Tongue (tissue), 2 donors: ENCODE data around the gene SMARCAL1. TPM values are rescaled to one million over a fixed set of nuclear protein-coding genes. Genes with fewer than 3 reads are reported as not detected.

Experiments
- DNase-seq: peaks from one replicate; pipeline ENCODE4 v3.0.0-alpha.2; 2015
- total RNA-seq: library from RNA; depleted of rRNA; stranded (reverse); fragments of >200 nt; gene quantifications from one replicate; pipeline ENCODE4 v1.2.3, GENCODE V29; 2014

SMARCAL1 gene
- total RNA-seq, 1 donor from 2014 or later = 16.3 TPM

- DNase-seq = no peak
Measured at GRCh38 chr2:216392945-216393840, 19.1 kb upstream of the SMARCAL1 start.

- no peak for DNase-seq
Measured at GRCh38 chr2:216394881-216395280, 17.4 kb upstream of the SMARCAL1 start.

GRCh38 chr2:216399621-216400020 lies 12.7 kb upstream of the SMARCAL1 start:
- DNase-seq = no peak

- DNase-seq = no peak
Measured at GRCh38 chr2:216402751-216403150, 9.5 kb upstream of the SMARCAL1 start.

- DNase-seq = no peak
Measured at GRCh38 chr2:216404010-216404618, 8.2 kb upstream of the SMARCAL1 start.

GRCh38 chr2:216405588-216405987 lies 6.7 kb upstream of the SMARCAL1 start:
- no peak for DNase-seq

- DNase-seq = no peak
Measured at GRCh38 chr2:216406826-216407225, 5.5 kb upstream of the SMARCAL1 start.

- DNase-seq = no peak
Measured at GRCh38 chr2:216408426-216409290, 3.6 kb upstream of the SMARCAL1 start.

GRCh38 chr2:216410550-216410949 lies 1.7 kb upstream of the SMARCAL1 start:
- no peak for DNase-seq

GRCh38 chr2:216413882-216414281 lies 1.6 kb downstream of the SMARCAL1 start:
- no peak for DNase-seq

- DNase-seq = no peak
Measured at GRCh38 chr2:216414772-216415319, 2.6 kb downstream of the SMARCAL1 start.

GRCh38 chr2:216415541-216415940 lies 3.3 kb downstream of the SMARCAL1 start:
- DNase-seq = peak; percentile 41

- DNase-seq = no peak
Measured at GRCh38 chr2:216416571-216417307, 4.5 kb downstream of the SMARCAL1 start.

GRCh38 chr2:216418981-216419380 lies 6.7 kb downstream of the SMARCAL1 start:
- DNase-seq = no peak

- no peak for DNase-seq
Measured at GRCh38 chr2:216420367-216421101, 8.2 kb downstream of the SMARCAL1 start.

- DNase-seq = no peak
Measured at GRCh38 chr2:216423071-216423470, 10.8 kb downstream of the SMARCAL1 start.

GRCh38 chr2:216424274-216424673 lies 12.0 kb downstream of the SMARCAL1 start:
- DNase-seq = no peak

- no peak for DNase-seq
Measured at GRCh38 chr2:216425008-216425787, 12.9 kb downstream of the SMARCAL1 start.

GRCh38 chr2:216426166-216426777 lies 14.0 kb downstream of the SMARCAL1 start:
- no peak for DNase-seq

- DNase-seq = no peak
Measured at GRCh38 chr2:216426938-216427337, 14.7 kb downstream of the SMARCAL1 start.
